ENCODE data around the gene CTPS1. TPM values are rescaled to one million over a fixed set of nuclear protein-coding genes. Genes with fewer than 3 reads are reported as not detected.

The CTPS1 gene
- total RNA-seq, 1 donor from 2014 or later, result 91.4 TPM

GRCh38 chr1:41015281-41015896 lies 35.9 kb downstream of the CTPS1 start:
- DNase-seq (ENCODE audit: low read depth) (no peak), FAIRE-seq (no peak)
- peaks cover 47% of the 10 kb centered on the region for H4K20me1 ChIP-seq (ENCODE audit: insufficient read depth, low read length)
- no peaks in the 10 kb centered on the region for H3K4me1 ChIP-seq (ENCODE audit: insufficient read depth, low read length)
- peaks cover 9% of the 10 kb centered on the region for H3K79me2 ChIP-seq (ENCODE audit: insufficient read depth, low read length)
- H3K9ac ChIP-seq (ENCODE audit: low read length), result no peak overlapping the region
- H3K36me3 ChIP-seq (ENCODE audit: insufficient read depth, low read length), result peaks cover 34% of the 10 kb centered on the region
- Mint-ChIP-seq H3K36me3 (ENCODE audit: low read depth, unreplicated experiment) (peaks cover 24% of the 10 kb centered on the region), H3K4me1 (ENCODE audit: low read depth, unreplicated experiment) (peaks cover 3% of the 10 kb centered on the region), H3K27ac (ENCODE audit: unreplicated experiment) (no peak overlapping the region), H3K9me3 (ENCODE audit: unreplicated experiment) (no peaks in the 10 kb centered on the region), H3K4me3 (ENCODE audit: unreplicated experiment) (no peak overlapping the region), H3K27me3 (ENCODE audit: low read depth, unreplicated experiment) (no peaks in the 10 kb centered on the region)
- H3K4me2 ChIP-seq (ENCODE audit: low read length), result no peak overlapping the region
- H2AFZ ChIP-seq (ENCODE audit: low read depth, low read length), result no peak overlapping the region
- no peaks in the 10 kb centered on the region for H3K9me3 ChIP-seq (ENCODE audit: insufficient read depth, low read depth, low read length)
- H3K27me3 ChIP-seq (ENCODE audit: insufficient read depth, low read length), result no peaks in the 10 kb centered on the region
- H3K27ac ChIP-seq (ENCODE audit: low read depth, low read length), result no peak overlapping the region
- no peak for TF ChIP-seq EZH2 (IDR thresholded peaks at IDR 0.05; ENCODE audit: insufficient read depth, low read length)
- no peak for TF ChIP-seq CTCF (IDR thresholded peaks at IDR 0.05; ENCODE audit: insufficient read depth, low read depth, low read length)
- H3K4me3 ChIP-seq (ENCODE audit: insufficient read depth, low read depth, low read length), result no peak overlapping the region

- H2AFZ ChIP-seq (ENCODE audit: low read depth, low read length), result no peak overlapping the region
- peaks cover 41% of the 10 kb centered on the region for H4K20me1 ChIP-seq (ENCODE audit: insufficient read depth, low read length)
- Mint-ChIP-seq H3K36me3 (ENCODE audit: low read depth, unreplicated experiment) (peaks cover 22% of the 10 kb centered on the region), H3K9me3 (ENCODE audit: unreplicated experiment) (no peaks in the 10 kb centered on the region), H3K27me3 (ENCODE audit: low read depth, unreplicated experiment) (no peaks in the 10 kb centered on the region), H3K4me3 (ENCODE audit: unreplicated experiment) (no peak overlapping the region), H3K4me1 (ENCODE audit: low read depth, unreplicated experiment) (peaks cover 3% of the 10 kb centered on the region), H3K27ac (ENCODE audit: unreplicated experiment) (no peak overlapping the region)
- H3K27ac ChIP-seq (ENCODE audit: low read depth, low read length), result no peak overlapping the region
- no peak overlapping the region for H3K4me2 ChIP-seq (ENCODE audit: low read length)
- no peaks in the 10 kb centered on the region for H3K27me3 ChIP-seq (ENCODE audit: insufficient read depth, low read length)
- H3K9me3 ChIP-seq (ENCODE audit: insufficient read depth, low read depth, low read length), result no peaks in the 10 kb centered on the region
- H3K4me1 ChIP-seq (ENCODE audit: insufficient read depth, low read length), result no peaks in the 10 kb centered on the region
- FAIRE-seq, result no peak
- peaks cover 28% of the 10 kb centered on the region for H3K36me3 ChIP-seq (ENCODE audit: insufficient read depth, low read length)
- H3K4me3 ChIP-seq (ENCODE audit: insufficient read depth, low read depth, low read length), result no peak overlapping the region
- H3K9ac ChIP-seq (ENCODE audit: low read length), result no peak overlapping the region
- DNase-seq (ENCODE audit: low read depth), result no peak
- H3K79me2 ChIP-seq (ENCODE audit: insufficient read depth, low read length), result peaks cover 5% of the 10 kb centered on the region
- TF ChIP-seq EZH2 (IDR thresholded peaks at IDR 0.05; ENCODE audit: insufficient read depth, low read length), result no peak
- TF ChIP-seq CTCF (IDR thresholded peaks at IDR 0.05; ENCODE audit: insufficient read depth, low read depth, low read length), result no peak
Observed at GRCh38 chr1:41015897-41016470, 36.5 kb downstream of the CTPS1 start.
